Left forelimb (tissue), 1 donor: ENCODE measurements around the gene USP9X.
"Not testable (repeated sequence)": the region's sequence is repeated elsewhere in the genome, so short reads cannot be mapped to it uniquely, and the experiment has no call there.

Source experiments
- DNase-seq: peaks from one replicate; pipeline ENCODE4 v3.0.0-alpha.2; 2018; ENCODE audit warnings: low spot score

Gene USP9X

DNA sequence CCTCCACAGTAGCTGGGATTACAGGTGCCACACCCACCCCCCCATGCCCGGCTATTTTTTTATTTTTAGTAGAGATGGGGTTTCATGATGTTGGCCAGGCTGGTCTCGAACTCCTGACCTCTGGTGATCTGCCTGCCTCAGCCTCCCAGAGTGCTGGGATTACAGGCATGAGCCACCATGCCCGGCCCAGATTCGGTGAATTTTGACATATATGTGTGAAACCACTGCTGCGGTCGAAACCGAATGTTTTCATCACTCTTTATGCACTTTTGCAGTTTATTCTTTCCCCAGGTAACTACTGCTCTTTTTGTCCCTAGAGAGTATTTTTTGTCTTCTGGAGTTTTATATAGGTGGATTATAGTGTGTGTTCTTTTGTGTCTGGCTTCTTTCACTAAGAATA is 101.7 kb downstream of the USP9X start:
- not testable (repeated sequence) for DNase-seq

DNA sequence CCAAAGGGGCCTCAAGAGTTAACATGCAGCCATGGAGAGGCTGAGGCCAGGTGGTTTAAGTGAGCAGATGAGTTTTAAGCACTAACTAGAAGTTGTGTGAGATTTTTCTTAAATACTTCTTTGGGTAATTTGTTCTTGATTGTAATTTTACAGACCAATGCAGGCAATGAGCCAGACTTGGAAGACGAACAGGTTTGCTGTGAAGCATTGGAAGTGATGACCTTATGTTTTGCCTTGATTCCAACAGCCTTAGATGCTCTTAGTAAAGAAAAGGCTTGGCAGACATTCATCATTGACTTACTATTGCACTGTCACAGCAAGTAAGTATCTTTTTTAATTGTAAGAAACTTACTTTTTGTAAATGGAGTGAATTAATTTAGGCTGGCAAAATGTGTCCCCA is 103.9 kb downstream of the USP9X start:
- DNase-seq: no peak

DNA sequence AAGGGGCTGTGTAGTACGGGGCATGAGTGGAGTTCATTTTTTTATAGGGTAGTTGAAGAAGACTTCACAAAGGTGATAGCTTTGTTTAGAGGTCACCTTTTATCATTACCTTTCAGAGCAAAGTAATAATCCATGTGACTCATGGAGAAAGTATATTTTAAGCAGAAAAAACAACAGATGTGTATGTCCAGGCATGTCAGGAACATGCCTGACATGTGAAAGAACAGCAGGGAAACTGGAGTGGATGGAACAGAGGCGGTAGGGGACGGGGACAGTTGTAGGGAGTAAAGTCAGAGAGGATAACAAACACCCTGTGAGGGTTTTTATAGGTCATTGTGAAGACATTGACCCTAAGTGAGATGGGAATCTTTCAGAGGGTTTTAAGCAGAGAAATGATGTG is 107.6 kb downstream of the USP9X start:
- no peak for DNase-seq

DNA sequence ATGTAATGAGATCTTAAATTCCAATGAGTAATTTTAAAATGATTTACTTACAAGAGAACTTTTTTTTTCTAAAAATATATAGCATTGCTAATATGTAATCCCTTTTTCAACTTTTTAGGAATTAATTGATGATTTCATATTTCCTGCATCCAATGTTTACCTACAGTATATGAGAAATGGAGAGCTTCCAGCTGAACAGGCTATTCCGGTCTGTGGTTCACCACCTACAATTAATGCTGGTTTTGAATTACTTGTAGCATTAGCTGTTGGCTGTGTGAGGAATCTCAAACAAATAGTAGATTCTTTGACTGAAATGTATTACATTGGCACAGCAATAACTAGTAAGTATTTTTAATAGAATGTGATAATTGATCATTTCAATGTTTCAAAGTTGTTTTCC is 113.2 kb downstream of the USP9X start:
- no peak for DNase-seq

DNA sequence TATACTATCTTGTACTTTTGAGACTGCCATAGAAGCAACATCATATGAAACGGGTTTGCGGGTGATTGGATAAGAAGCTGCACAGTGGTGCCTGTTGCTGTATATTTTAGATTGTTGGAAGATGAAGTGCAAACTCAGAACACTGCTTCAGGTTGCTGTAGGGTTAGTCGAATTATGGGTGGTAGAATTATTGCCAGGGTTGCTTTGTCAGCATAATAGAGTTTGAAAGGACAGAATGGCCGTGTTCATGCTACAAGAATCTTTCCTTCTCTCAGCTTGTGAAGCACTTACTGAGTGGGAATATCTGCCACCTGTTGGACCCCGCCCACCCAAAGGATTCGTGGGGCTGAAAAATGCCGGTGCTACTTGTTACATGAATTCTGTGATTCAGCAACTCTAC is 115.5 kb downstream of the USP9X start:
- DNase-seq: no peak

DNA sequence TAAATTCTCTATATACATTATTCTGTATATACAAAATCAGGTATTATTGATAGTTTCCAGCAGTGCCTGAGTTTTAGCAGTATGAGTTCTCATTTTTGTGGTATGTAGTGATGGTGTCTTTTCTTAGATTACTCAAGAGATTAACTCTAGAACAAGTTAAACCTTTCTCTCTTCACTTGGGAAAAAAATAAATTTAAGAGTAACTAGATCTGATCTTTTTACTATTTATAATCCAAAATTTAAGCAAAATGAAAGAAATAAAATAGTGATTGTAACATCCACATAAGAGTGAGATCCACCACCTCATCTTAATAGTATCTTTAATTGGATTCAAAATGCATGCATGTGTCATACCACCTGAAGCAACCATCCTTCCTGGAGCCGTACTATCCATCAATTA is 124.6 kb downstream of the USP9X start:
- DNase-seq: no peak

DNA sequence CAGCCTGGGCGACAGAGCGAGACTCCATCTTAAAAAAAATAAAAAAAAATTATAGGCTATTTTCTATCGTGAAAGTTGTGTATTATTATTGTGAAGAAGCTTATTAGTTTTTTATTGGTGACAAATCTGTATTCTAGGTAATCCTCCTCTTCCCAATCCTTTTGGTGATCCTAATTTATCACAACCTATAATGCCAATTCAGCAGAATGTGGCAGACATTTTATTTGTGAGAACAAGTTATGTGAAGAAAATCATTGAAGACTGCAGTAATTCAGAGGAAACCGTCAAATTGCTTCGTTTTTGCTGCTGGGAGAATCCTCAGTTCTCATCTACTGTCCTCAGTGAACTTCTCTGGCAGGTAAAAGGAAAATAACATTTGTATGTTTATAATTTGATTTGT is 139.4 kb downstream of the USP9X start:
- no peak for DNase-seq

DNA sequence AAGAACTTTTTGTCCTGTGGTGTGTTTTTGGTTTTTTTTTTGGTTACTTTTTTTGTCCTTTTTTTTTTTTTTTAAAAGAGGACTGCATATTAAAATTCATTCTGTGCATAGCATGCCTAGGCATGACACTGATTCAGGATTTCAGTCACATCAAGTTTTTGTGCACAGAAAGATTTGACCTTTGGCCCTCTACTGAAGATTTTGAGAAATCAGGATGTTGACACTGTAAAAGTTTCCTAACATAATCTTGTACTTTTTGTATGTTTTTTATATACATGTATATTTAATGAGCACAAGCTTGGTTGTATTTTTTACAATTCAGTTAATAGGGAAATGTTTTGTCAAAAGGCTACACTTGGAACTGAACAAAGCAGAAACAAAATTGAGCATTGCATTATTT is 148.7 kb downstream of the USP9X start:
- DNase-seq: no peak

DNA sequence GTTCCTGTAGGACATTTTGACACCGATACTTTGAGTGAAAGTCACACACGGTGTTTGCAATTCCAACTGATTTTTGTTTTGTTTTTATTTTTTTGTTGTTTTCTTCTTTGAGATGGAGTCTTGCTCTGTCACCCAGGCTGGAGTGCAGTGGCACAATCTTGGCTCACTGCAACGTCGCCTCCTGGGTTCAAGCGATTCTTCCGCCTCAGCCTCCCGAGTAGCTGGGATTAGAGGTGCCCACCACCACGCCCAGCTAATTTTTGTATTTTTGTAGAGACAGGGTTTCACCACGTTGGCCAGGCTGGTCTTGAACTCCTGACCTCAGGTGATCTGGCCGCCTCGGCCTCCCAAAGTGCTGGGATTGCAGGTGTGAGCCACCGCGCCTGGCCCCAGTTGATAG is 149.2 kb downstream of the USP9X start:
- not testable (repeated sequence) for DNase-seq

DNA sequence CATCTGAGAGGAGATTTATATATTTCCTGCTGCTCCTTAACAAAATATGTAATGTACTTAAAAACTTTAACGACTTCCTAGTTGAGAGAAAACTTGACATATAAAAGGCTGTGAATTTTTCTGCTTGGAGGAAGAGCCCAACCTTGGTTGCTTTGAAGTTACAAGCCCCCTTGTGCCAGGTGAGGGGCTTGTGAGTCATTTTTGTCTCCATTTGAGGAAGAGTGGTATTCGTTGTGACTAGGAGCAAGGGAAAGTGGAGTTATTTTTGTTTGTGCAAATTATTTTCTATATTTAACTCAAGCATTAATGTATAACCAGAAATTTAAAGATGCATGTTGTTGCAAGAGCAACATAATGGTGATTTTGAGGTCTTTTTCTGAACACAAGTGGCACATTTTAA is 149.7 kb downstream of the USP9X start:
- no peak for DNase-seq

DNA sequence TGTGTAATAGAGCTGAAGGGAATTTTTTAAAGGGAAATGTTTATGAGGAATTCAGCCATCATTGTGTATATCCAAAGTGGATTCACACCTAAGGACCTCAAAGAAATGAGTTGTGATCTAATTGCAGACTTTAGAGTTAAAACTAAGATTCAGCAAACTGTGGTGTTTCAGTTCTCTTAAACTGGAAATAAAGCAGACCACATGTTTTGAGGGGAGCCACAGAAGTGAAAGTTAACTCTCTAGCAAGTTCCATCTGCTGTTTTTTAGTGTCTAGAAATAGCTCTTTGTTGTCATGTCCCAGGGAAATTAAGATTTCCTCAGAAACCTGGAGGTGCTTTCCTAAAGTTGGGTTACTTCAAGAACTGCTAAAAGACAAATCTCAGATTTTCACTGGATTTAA is 151.4 kb downstream of the USP9X start:
- DNase-seq: no peak

DNA sequence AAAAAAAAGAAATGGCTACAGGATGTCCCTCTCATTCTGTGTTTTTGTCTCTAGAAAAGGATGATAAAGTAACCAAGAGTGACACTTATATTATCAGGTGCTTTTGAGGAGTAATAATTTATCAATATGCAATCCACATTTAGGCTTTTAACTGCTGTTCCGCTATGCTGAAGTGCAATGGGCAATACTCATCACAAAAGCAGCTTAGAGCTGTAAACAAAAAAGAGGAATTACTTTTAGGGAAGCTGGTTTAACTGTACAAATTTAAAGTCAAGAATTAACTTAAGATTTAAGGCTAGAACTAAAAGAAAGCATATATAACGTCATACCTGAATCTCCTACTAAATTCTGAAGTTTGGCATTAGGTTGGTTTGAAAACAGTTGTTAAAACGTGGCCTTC is 155.3 kb downstream of the USP9X start:
- no peak for DNase-seq

DNA sequence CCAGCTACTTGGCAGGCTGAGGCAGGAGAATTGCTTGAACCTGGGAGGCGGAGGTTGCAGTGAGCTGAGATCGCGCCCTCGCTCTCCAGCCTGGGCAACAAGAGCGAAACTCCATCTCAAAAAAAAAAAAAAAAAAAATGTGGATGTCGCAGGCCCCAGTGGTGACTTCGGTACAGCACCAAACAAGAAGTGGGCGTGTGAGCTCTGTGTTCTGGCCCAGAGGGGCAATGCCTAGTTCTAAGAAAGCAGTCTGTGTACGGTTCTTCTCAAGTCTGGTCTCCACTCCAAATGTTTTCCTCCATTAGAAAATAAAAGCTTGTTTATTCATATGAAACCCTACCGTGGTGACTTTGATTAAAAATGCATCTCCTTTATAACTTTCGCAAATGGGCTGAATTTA is 156.7 kb downstream of the USP9X start:
- no peak for DNase-seq

DNA sequence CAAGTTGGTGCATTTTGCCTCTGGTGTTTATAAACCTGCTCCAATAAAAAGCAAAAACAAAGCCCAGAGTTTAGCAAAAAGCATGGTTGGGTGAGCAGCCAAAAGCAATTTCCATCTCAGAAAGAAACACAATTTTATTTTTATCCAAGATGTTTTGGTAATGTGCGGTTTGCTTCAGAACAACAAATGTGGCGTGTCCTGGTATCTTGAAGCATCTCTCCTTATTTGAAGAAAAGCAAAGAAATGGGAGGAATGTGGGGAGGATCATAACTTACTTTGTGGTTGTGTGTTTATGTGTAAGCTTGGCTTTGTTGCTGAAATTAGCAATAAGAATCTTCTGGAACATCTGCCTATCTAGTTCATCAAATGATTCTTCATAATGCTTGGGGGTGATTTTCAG is 160.4 kb downstream of the USP9X start:
- DNase-seq: no peak

DNA sequence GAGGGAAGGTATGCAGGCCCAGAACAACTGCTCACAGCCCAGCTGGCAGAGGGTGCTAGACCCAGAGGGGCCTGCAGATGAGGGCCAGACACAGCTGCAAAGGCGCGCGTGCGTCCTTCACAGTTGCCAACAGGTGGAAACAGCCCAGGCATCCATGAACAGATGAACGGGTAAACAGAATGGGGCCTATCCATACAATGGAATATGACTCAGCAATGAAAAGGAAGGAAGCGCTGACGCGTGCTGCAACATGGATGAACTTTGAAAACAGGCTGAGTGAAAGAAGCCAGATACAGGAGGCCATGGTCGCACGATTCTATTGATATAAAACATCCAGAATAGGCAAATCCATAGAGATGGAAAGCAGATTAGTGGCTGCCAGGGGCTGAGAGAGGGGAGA is 165.6 kb downstream of the USP9X start:
- no peak for DNase-seq

DNA sequence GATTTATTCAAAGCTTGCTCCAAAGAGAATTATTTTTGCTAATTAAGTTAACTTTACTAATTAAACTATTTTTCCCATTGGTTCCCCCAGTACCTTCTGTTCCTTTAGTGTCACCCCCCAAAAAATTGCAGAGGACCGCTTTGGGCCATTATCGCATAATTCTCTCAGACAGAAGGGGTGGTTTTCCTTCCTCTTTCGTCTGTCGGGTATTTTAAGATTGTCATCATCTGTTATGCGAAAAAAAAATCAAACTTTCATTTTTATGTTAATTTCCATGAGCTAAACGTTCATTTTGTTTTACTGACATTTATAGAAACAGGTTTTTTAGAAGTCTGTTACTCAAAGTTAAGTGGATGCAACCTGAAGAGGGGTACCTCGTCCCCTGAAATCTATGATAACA is 172.6 kb downstream of the USP9X start:
- no peak for DNase-seq

DNA sequence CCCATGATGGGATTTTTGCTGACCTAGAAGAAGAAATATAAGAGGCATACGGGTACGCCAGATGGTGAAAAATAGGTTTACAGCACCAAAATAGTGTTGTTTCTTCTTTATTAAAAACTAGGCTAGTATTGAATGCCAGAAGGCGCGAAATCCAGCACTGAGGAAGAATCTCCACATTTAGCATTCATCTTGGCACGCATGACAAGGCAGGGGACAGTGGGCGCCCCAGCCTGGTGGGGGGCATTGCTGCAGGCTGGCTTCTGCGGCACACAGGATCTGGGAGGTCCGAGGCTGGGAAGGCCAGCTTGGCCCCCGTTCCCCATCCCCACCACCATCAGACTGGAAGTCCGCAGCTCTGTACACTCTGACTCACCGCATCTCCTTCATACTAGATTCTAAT is 173.0 kb downstream of the USP9X start:
- DNase-seq: no peak

DNA sequence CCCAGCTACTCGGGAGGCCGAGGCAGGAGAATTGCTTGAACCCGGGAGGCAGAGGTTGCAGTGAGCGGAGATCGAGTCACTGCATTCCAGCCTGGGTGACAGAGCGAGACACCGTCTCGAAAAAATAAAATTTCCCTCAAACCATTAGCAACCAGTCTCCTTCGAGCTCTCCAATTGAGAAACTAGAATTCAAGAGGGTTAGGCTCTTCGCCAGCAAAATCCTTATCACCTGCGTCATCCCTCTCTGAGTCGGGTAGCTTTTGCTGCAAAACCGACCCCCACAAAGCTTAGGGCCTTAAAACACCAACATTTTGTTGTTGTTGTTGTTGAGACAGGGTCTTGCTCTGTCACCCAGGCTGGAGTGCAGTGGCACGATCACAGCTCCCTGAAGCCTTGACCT is 173.6 kb downstream of the USP9X start:
- DNase-seq: no peak

DNA sequence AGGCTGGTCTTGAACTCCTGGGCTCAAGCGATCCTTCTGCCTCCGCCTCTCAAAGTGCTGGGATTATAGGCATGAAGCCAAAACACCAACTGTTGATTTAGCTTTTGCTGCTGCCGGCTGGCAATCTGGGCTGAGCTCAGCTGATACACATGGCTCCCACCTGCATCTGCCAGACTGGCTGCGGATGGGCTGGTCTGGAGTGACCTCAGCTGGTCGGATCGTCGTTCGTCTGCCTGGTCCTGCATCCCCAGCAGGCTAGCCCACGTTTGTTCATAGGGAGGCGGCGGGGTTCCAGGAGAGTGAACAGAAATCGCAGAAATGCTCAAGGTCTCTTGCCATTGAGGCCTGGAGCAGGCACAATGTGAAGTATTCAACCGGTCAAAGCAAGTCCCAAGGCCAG is 174.3 kb downstream of the USP9X start:
- no peak for DNase-seq

DNA sequence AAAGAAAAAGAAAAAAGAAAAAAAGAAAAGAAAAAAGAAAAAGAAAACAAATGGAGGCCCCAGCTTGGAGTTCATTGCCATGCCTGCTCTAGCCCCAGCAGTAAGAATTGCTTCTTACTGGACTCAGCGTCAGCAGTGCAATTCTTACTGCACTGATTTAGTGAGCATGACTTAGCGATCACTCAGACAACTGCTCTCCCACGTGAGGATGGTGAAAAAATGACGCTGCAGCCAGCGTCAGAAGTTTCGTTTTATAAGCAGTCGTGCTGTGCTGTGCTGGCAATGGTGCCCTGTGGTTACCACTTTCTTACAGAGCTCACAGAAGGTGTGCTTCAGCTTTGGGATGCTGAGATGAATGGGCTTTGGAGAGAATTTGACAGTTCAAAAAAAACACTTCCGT is 180.4 kb downstream of the USP9X start:
- DNase-seq: no peak

DNA sequence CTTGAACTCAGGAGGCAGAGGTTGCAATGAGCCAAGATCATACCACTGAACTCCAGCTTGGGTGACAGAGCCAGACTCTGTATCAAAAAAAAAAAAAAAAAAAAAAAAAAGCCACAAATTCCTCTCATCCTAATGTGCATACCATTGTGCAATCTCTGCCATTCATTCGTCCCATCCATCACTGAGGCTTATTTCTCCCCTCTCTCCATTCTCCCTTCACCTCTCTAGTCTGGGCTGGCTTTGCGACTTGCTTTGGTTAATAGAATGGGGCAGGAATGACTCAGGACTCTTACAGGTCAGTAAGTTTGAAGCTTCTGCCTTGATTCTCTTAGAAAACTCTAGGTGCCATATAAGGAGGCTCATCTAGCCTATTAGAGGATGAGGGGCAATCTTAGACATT is 188.4 kb downstream of the USP9X start:
- DNase-seq: no peak

DNA sequence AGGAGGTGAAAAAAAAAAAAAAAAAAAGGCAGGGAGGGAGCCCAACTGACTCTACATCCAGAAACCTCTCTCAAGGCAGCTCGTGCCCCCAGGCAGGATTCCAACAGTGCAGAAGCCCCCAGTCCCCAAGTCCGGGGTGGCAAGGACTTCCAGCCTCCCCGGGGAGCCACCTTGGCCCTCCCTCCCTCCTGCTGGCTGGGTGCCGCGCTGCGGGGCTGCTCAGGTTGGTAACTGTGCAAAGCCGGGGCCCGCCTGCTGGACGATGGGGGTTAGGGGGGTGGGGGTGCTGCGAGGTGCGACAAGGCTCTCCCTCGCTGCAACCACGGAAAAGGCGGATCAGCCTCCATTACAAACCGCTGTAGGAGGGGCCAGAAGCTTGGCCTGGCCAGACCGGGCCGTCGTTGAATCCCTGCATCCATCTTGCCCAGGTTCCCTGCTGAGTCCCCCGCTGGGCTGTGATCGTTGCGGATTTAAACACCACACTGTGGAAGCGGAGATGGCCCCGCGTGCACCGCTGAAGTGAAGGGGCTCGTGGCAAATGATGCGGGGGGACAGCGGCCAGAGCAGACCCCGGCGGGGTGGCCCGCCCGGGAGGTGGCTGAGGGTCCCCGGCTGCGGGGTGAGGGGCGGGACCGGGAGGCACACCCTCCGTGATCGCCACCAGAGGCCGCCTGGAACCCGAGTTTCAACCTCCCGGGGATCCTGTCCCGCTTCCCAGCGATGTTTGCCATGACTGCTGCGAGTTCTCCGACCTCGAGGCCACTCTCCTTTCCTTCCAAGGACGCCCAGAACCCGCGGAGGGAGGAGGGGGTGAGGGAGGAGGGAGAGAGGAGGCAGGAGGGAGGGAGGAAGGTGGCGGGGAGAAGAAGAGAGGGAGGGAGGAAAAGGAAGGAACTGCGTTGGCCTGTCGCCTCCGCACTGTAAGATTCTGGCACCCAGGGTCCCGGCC is 190.7 kb downstream of the USP9X start:
- DNase-seq: peak; percentile 74

DNA sequence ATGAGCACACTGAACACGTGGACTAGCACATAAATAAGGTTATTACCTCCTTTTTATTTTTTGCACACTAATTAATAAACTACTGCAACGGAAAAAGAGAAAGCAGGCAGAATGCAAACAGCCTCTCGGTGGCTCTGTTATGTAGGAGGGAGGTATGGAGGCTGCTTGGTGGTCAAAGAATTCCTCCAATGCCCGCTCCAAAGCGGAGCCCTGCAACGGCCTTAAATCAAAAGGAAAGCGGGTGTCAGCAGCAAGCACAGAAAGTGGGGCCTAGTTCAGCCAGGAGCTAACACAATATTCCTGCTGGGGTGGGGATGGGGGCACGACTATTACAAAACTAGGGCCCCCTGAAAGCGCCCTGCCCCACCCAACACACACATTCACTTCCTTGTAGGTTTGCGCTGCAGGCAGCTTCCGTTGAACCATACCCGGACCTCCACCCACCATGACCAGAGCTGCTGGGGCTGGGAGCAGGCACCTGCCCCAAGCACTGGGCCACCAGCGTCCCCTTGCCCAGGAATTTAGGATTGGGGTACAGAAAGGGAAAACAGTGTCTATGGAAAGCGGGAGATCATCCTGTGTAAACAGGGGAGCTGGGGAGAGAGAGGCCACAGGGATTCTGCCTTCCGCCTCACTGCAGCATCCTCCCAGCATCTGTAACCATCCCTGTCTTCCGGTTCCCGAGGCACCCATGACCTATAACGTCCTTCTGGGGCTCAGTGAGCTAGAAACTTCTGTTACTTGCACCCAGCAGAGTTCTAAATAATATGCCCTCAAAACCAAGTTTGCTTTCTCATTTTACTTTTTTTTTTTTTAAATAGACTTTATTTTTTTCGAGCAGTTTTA is 191.6 kb downstream of the USP9X start:
- DNase-seq: no peak
